ENCODE data around the gene CLTB. TPM values are rescaled to one million over a fixed set of nuclear protein-coding genes. Genes with fewer than 3 reads are reported as not detected.

Gene CLTB
- total RNA-seq, 1 experiment from 2014 or later, result 58.6 TPM

DNA sequence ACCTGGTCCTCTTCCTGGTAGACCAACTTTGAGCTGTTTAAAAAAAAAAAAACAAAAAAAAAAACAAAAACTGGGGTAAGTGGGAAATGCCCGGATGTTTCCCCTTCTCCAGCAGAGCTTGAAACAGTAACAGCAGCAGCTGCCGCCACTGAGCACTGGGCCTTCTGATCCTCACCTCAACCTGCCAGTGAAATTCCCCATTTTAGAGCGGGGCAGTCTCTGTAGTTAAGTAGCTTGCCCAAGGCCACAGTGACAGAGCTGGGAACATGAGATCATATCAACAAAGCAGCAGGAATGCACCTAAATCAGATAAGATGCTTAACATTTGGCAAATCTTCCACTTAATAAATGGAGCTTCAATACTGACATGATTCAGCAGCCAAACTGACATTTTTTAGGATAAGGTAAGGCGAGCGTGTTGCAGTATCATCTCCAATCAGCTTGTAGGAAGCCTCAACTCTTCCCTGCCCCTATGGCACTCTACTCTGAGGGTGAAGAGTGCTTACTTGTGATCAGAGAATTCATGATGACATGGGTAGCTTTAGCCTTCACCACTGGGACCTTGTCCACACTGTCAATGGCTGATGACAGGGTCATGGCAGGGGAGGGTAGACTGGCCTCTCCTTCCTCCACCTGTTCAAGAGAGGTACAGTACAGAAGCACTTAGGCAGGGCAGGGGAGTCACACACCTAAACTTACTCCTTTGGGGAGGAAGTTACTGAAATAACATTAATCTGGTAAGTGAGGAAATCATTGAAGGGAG lies 64.0 kb downstream of the CLTB start:
- TF ChIP-seq SRF (IDR thresholded peaks at IDR 0.05; ENCODE audit: low read depth), result no peak
- TF ChIP-seq ELF1 (IDR thresholded peaks at IDR 0.05; ENCODE audit: borderline replicate concordance, low read depth), result no peak
- TF ChIP-seq EZH2 (IDR thresholded peaks at IDR 0.05), result no peak
- no peak for TF ChIP-seq YY1 (IDR thresholded peaks at IDR 0.05; ENCODE audit: extremely low read depth, insufficient replicate concordance, low read depth, low read length)
- no peak for TF ChIP-seq TCF7L2 (IDR thresholded peaks at IDR 0.05; ENCODE audit: borderline replicate concordance, extremely low read depth, insufficient read depth, insufficient read length)
- no peak for TF ChIP-seq JUND (IDR thresholded peaks at IDR 0.05)
- TF ChIP-seq ZFX (IDR thresholded peaks at IDR 0.05), result no peak
- no peak for TF ChIP-seq EGR1 (IDR thresholded peaks at IDR 0.05; ENCODE audit: low read depth)
- no peak for TF ChIP-seq RAD21 (IDR thresholded peaks at IDR 0.05; ENCODE audit: low read depth)
- no peak for TF ChIP-seq EZH2phosphoT487 (IDR thresholded peaks at IDR 0.05; ENCODE audit: borderline replicate concordance)
- TF ChIP-seq, protein P1, sequence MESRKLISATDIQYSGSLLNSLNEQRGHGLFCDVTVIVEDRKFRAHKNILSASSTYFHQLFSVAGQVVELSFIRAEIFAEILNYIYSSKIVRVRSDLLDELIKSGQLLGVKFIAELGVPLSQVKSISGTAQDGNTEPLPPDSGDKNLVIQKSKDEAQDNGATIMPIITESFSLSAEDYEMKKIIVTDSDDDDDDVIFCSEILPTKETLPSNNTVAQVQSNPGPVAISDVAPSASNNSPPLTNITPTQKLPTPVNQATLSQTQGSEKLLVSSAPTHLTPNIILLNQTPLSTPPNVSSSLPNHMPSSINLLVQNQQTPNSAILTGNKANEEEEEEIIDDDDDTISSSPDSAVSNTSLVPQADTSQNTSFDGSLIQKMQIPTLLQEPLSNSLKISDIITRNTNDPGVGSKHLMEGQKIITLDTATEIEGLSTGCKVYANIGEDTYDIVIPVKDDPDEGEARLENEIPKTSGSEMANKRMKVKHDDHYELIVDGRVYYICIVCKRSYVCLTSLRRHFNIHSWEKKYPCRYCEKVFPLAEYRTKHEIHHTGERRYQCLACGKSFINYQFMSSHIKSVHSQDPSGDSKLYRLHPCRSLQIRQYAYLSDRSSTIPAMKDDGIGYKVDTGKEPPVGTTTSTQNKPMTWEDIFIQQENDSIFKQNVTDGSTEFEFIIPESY (IDR thresholded peaks at IDR 0.05; ENCODE audit: extremely low read depth, insufficient replicate concordance, low read length), result no peak
- TF ChIP-seq, protein P2, sequence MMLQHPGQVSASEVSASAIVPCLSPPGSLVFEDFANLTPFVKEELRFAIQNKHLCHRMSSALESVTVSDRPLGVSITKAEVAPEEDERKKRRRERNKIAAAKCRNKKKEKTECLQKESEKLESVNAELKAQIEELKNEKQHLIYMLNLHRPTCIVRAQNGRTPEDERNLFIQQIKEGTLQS (IDR thresholded peaks at IDR 0.05), result no peak
- TF ChIP-seq CBX3 (IDR thresholded peaks at IDR 0.05; ENCODE audit: low read depth), result no peak
- TF ChIP-seq, protein P3, sequence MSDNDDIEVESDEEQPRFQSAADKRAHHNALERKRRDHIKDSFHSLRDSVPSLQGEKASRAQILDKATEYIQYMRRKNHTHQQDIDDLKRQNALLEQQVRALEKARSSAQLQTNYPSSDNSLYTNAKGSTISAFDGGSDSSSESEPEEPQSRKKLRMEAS (IDR thresholded peaks at IDR 0.05), result no peak
- TF ChIP-seq, protein P4, sequence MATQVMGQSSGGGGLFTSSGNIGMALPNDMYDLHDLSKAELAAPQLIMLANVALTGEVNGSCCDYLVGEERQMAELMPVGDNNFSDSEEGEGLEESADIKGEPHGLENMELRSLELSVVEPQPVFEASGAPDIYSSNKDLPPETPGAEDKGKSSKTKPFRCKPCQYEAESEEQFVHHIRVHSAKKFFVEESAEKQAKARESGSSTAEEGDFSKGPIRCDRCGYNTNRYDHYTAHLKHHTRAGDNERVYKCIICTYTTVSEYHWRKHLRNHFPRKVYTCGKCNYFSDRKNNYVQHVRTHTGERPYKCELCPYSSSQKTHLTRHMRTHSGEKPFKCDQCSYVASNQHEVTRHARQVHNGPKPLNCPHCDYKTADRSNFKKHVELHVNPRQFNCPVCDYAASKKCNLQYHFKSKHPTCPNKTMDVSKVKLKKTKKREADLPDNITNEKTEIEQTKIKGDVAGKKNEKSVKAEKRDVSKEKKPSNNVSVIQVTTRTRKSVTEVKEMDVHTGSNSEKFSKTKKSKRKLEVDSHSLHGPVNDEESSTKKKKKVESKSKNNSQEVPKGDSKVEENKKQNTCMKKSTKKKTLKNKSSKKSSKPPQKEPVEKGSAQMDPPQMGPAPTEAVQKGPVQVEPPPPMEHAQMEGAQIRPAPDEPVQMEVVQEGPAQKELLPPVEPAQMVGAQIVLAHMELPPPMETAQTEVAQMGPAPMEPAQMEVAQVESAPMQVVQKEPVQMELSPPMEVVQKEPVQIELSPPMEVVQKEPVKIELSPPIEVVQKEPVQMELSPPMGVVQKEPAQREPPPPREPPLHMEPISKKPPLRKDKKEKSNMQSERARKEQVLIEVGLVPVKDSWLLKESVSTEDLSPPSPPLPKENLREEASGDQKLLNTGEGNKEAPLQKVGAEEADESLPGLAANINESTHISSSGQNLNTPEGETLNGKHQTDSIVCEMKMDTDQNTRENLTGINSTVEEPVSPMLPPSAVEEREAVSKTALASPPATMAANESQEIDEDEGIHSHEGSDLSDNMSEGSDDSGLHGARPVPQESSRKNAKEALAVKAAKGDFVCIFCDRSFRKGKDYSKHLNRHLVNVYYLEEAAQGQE (IDR thresholded peaks at IDR 0.05; ENCODE audit: low read depth), result no peak
- no peak for TF ChIP-seq ZNF274 (IDR thresholded peaks at IDR 0.05; ENCODE audit: low read depth, low read length)
- no peak for TF ChIP-seq POLR2AphosphoS5 (IDR thresholded peaks at IDR 0.05; ENCODE audit: low read depth, low read length)
- Histone ChIP-seq H3K4me3 (replicated peaks in 1 of 2; ENCODE audit: low read depth in 1 of 2, low read length in 2 of 2) (no peak overlapping the region), H3K4me2 (ENCODE audit: low read length) (no peak overlapping the region), H3K9me3 (ENCODE audit: control insufficient read depth in 1 of 2, insufficient read depth in 1 of 2, low read depth in 1 of 2, low read length in 2 of 2) (no peaks in the 10 kb centered on the region), H3K79me2 (ENCODE audit: insufficient read depth, low read length) (peaks cover 68% of the 10 kb centered on the region), H3K9me2 (ENCODE audit: insufficient read depth) (no peaks in the 10 kb centered on the region), H3K36me3 (ENCODE audit: control insufficient read depth in 1 of 2, insufficient read depth in 2 of 2, low read length in 2 of 2) (peaks cover 41 to 58% of the 10 kb centered on the region in 2 experiments), H2AFZ (ENCODE audit: low read depth, low read length, poor library complexity, severe bottlenecking) (no peak overlapping the region), H3K27ac (ENCODE audit: low read depth, low read length) (no peak overlapping the region), H3K4me1 (ENCODE audit: control insufficient read depth in 1 of 2, insufficient read depth in 2 of 2, low read length in 2 of 2) (no peaks in the 10 kb centered on the region), H4K20me1 (ENCODE audit: insufficient read depth) (no peaks in the 10 kb centered on the region), H3K9ac (ENCODE audit: low read length) (no peak overlapping the region), H3K27me3 (ENCODE audit: insufficient read depth, low read length) (no peaks in the 10 kb centered on the region)
- no peak for ATAC-seq
- ChIA-PET CTCF (no interaction called here), RAD21 (ENCODE audit: low non-redundant PET in 1 of 2, low total read pairs in 2 of 2, uncharacterized antibody in 2 of 2, unreplicated experiment in 2 of 2) (no interaction called here), POLR2A (no interaction called here)
- no peak for DNase-seq (ENCODE audit: low read depth, low spot score)
- no TSS peak for BruUV-seq (replicated peaks)
- intact Hi-C loops (cut with micrococcal nuclease), result no loop called here
